Endothelial cell of umbilical vein (primary cell): ENCODE data around the gene CBLB. TPM values are rescaled to one million over a fixed set of nuclear protein-coding genes. Genes with fewer than 3 reads are reported as not detected.

Experiments used
- BruUV-seq: library from RNA; stranded (reverse); fragments of 400-500 nt; replicated peaks from 2 replicates; lab custom pipeline; 2021; lab: Mats Ljungman, UMichigan
- CTCF ChIA-PET: fragments of 300-600, 350-600 bp; sonication (Branson Sonifier 250); formaldehyde crosslinking; loops from one replicate; lab custom pipeline; 2021; ENCODE audit warnings: antibody characterized with exemption, inconsistent platforms; lab: Charles Lee
- POLR2A ChIA-PET: fragments of 300-600, 350-600 bp; sonication (Branson Sonifier 250); formaldehyde crosslinking; loops from one replicate; lab custom pipeline; 2021; ENCODE audit warnings: antibody characterized with exemption, inconsistent platforms; lab: Charles Lee
- DNase-seq: peaks from one replicate; pipeline ENCODE4 v3.0.0-alpha.2; 2011; ENCODE audit warnings: low read depth, low spot score
- FAIRE-seq: peaks from 2 replicates; lab custom pipeline; 2011; peaks lifted over from hg19 to GRCh38; lab: Jason Lieb, UNC
- H2AFZ ChIP-seq: 2 replicates; pipeline ENCODE4 v1.6.0; 2012; ENCODE audit warnings: low read depth, low read length, control low read depth, inconsistent platforms
- H3K27ac ChIP-seq: 2 replicates; pipeline ENCODE4 v1.5.1; 2011; ENCODE audit warnings: low read depth, mild to moderate bottlenecking, control low read depth, low read length, moderate library complexity; ENCODE audit not compliant: insufficient read depth
- H3K27me3 ChIP-seq, 2 experiments: 2 replicates each; pipeline versions ENCODE4 v1.6.0 to v1.6.1; 2011; ENCODE audit warnings: low read length in 2 of 2, mixed read lengths in 1 of 2; ENCODE audit not compliant: control insufficient read depth in 2 of 2, insufficient read depth in 2 of 2
- H3K36me3 ChIP-seq, 2 experiments: 2 replicates in 1 of 2; 3 replicates in 1 of 2; pipeline ENCODE4 v1.5.1; 2011; ENCODE audit warnings: low read length in 2 of 2, mild to moderate bottlenecking in 1 of 2, moderate library complexity in 1 of 2; ENCODE audit not compliant: control insufficient read depth in 2 of 2, insufficient read depth in 2 of 2; ENCODE audit errors: extremely low read depth in 1 of 2
- H3K4me1 ChIP-seq: 3 replicates; pipeline ENCODE4 v1.5.1; 2011; ENCODE audit warnings: mild to moderate bottlenecking, low read length; ENCODE audit not compliant: control insufficient read depth, insufficient read depth; ENCODE audit errors: extremely low read depth
- H3K4me2 ChIP-seq: 2 replicates; pipeline ENCODE4 v1.6.1; 2011; ENCODE audit warnings: low read length, control low read depth, mixed read lengths; ENCODE audit not compliant: insufficient read depth
- H3K4me3 ChIP-seq, 3 experiments: fragments of 200-600 bp in 1 of 3; sonication (generic), shearing (Covaris generic) in 1 of 3; replicated peaks in 1 of 3; 2 replicates each; pipeline ENCODE4 v1.5.1; 2011 to 2016; ENCODE audit warnings: control low read depth in 3 of 3, low read length in 3 of 3, mild to moderate bottlenecking in 2 of 3, inconsistent platforms in 1 of 3, low read depth in 1 of 3, moderate library complexity in 1 of 3; ENCODE audit not compliant: insufficient read depth in 1 of 3
- H3K79me2 ChIP-seq: 2 replicates; pipeline ENCODE4 v1.6.0; 2012; ENCODE audit warnings: low read length, inconsistent platforms; ENCODE audit not compliant: control insufficient read depth, insufficient read depth
- H3K9ac ChIP-seq: replicated peaks from 2 replicates; pipeline ENCODE3; 2011; ENCODE audit warnings: low read length, control low read depth; ENCODE audit not compliant: insufficient read depth; ENCODE audit errors: extremely low read depth
- H3K9me1 ChIP-seq: replicated peaks from 3 replicates; pipeline ENCODE4 v1.6.0; 2011; ENCODE audit warnings: mild to moderate bottlenecking, low read length; ENCODE audit not compliant: control insufficient read depth, insufficient read depth; ENCODE audit errors: extremely low read depth
- H3K9me3 ChIP-seq: replicated peaks from 2 replicates; pipeline ENCODE4 v1.5.1; 2012; ENCODE audit warnings: low read length, inconsistent platforms; ENCODE audit not compliant: control insufficient read depth, insufficient read depth
- H4K20me1 ChIP-seq: replicated peaks from 2 replicates; pipeline ENCODE3; 2011; ENCODE audit warnings: mild to moderate bottlenecking, low read length; ENCODE audit not compliant: control insufficient read depth, insufficient read depth; ENCODE audit errors: extremely low read depth
- CTCF ChIP-seq, 2 donors: IDR thresholded peaks; 1 replicate in 1 of 2; 2 replicates in 1 of 2; pipeline ENCODE4 v1.5.1; 2011; ENCODE audit warnings: low read length in 2 of 2, mild to moderate bottlenecking in 2 of 2, moderate library complexity in 2 of 2, control low read depth in 1 of 2, inconsistent platforms in 1 of 2, low read depth in 1 of 2; ENCODE audit not compliant: insufficient read depth in 1 of 2; ENCODE audit errors: extremely low read depth in 1 of 2
- EZH2 ChIP-seq: IDR thresholded peaks from 2 replicates; pipeline ENCODE4 v1.6.1; 2012; ENCODE audit warnings: borderline replicate concordance, low read depth, mild to moderate bottlenecking, moderate library complexity, low read length, inconsistent platforms; ENCODE audit not compliant: severe bottlenecking
- FOS ChIP-seq: IDR thresholded peaks from 2 replicates; pipeline ENCODE4 v1.6.1; 2011; ENCODE audit warnings: mild to moderate bottlenecking, low read length, moderate library complexity, borderline replicate concordance; ENCODE audit not compliant: insufficient read depth
- GATA2 ChIP-seq: IDR thresholded peaks from 2 replicates; pipeline ENCODE4 v1.7.0; 2011; ENCODE audit warnings: low read depth, mild to moderate bottlenecking, moderate library complexity, mixed read lengths, low read length; ENCODE audit not compliant: insufficient read length, insufficient read depth
- JUN ChIP-seq: IDR thresholded peaks from 2 replicates; pipeline ENCODE4 v1.6.1; 2011; ENCODE audit warnings: borderline replicate concordance, low read depth; ENCODE audit not compliant: insufficient read length, insufficient read depth
- MAX ChIP-seq: IDR thresholded peaks from 2 replicates; pipeline ENCODE4 v1.6.1; 2011; ENCODE audit not compliant: insufficient read depth, insufficient read length
- MYC ChIP-seq: IDR thresholded peaks from one replicate; pipeline ENCODE4 v1.6.1; 2011; ENCODE audit warnings: mild to moderate bottlenecking, low read depth, low read length
- POLR2A ChIP-seq: IDR thresholded peaks from 2 replicates; pipeline ENCODE4 v1.6.1; 2012; ENCODE audit warnings: low read depth, mild to moderate bottlenecking, control low read depth, low read length
- POLR2AphosphoS5 ChIP-seq: IDR thresholded peaks from 2 replicates; pipeline ENCODE4 v1.6.1; 2012; ENCODE audit warnings: low read depth, mild to moderate bottlenecking, control low read depth, low read length, moderate library complexity; ENCODE audit not compliant: insufficient read depth
- dilution Hi-C: fragments of 300-500 bp; cut with MboI; formaldehyde crosslinking; loops from one replicate; pipeline ENCODE4 v1.15.0; 2019; ENCODE audit warnings: low sequenced_read_pairs; ENCODE audit not compliant: extremely low pct_ligation_motif_present
- intact Hi-C: fragments of 100-400 bp; cut with micrococcal nuclease; formaldehyde crosslinking; loops from one replicate; pipeline ENCODE4 v1.10.0; 2022
- polyA plus RNA-seq, 4 experiments: library from polyadenylated mRNA; depleted of rRNA in 3 of 4; stranded (reverse) in 3 of 4; unstranded in 1 of 4; fragments of >200 nt; gene quantifications; 2 replicates each; pipeline versions ENCODE4 v1.2.1 to v1.2.3, GENCODE V29; 2011 to 2012; ENCODE audit warnings: missing spikeins in 1 of 4
- total RNA-seq: library from RNA; stranded (reverse); gene quantifications from 2 replicates; pipeline ENCODE4 v1.2.3, GENCODE V29; 2021

Gene CBLB
- total and polyA plus RNA-seq, 2 donors (not counting 3 experiments of a cell fraction or from before 2014, with no cell fraction given), result 17.8 to 39.6 TPM

- TF ChIP-seq EZH2, result no peak
- no peak for TF ChIP-seq POLR2A
- Histone ChIP-seq H3K4me1 (no peaks in the 10 kb centered on the region), H3K79me2 (no peaks in the 10 kb centered on the region), H3K4me2 (no peak overlapping the region), H2AFZ (no peak overlapping the region), H3K9me3 (no peaks in the 10 kb centered on the region), H3K9me1 (no peaks in the 10 kb centered on the region), H3K36me3 (no peaks in the 10 kb centered on the region), H3K27ac (no peak overlapping the region), H3K9ac (no peak overlapping the region), H3K4me3 (no peak overlapping the region), H4K20me1 (no peaks in the 10 kb centered on the region), H3K27me3 (no peaks in the 10 kb centered on the region)
- dilution Hi-C loops, result no loop called here
- no peak for DNase-seq
- ChIA-PET POLR2A (no interaction called here), CTCF (no interaction called here)
- no TSS peak for BruUV-seq
- intact Hi-C loops, result no loop called here
- no peak for FAIRE-seq
Measured at GRCh38 chr3:105616374-105617121, 252.3 kb downstream of the CBLB start.

- Histone ChIP-seq H3K27me3 (no peaks in the 10 kb centered on the region), H3K36me3 (no peaks in the 10 kb centered on the region), H4K20me1 (no peaks in the 10 kb centered on the region), H3K9me3 (no peaks in the 10 kb centered on the region), H3K9me1 (no peaks in the 10 kb centered on the region), H3K27ac (no peak overlapping the region), H3K4me1 (no peaks in the 10 kb centered on the region), H3K4me2 (no peak overlapping the region), H2AFZ (no peak overlapping the region), H3K79me2 (no peaks in the 10 kb centered on the region), H3K9ac (no peak overlapping the region), H3K4me3 (no peak overlapping the region)
- POLR2A ChIA-PET, result no interaction called here
- no peak for DNase-seq
- CTCF ChIA-PET, result no interaction called here
- dilution Hi-C loops (no loop called here), intact Hi-C loops (no loop called here)
- no peak for FAIRE-seq
- TF ChIP-seq GATA2 (no peak), POLR2AphosphoS5 (no peak), POLR2A (no peak), FOS (no peak), EZH2 (no peak), JUN (no peak), MAX (no peak), CTCF (IDR thresholded peaks at IDR 0.05; ENCODE audit: extremely low read depth in 1 of 2, insufficient read depth in 1 of 2, low read depth in 1 of 2, low read length in 2 of 2) (no peak), MYC (no peak)
- BruUV-seq, result no TSS peak
Measured at GRCh38 chr3:105615814-105616213, 253.0 kb downstream of the CBLB start.
